NCI-H1417 treated with DMSO at 0.1 percent for 48 hours (cell line): ENCODE measurements around the gene CCDC51.
"Not testable (repeated sequence)": the region's sequence is repeated elsewhere in the genome, so short reads cannot be mapped to it uniquely, and the experiment has no call there.

Experiments used
- DNase-seq: peaks from one replicate; lab custom pipeline; 2025; lab: John Stamatoyannopoulos, UW

The CCDC51 gene

DNA sequence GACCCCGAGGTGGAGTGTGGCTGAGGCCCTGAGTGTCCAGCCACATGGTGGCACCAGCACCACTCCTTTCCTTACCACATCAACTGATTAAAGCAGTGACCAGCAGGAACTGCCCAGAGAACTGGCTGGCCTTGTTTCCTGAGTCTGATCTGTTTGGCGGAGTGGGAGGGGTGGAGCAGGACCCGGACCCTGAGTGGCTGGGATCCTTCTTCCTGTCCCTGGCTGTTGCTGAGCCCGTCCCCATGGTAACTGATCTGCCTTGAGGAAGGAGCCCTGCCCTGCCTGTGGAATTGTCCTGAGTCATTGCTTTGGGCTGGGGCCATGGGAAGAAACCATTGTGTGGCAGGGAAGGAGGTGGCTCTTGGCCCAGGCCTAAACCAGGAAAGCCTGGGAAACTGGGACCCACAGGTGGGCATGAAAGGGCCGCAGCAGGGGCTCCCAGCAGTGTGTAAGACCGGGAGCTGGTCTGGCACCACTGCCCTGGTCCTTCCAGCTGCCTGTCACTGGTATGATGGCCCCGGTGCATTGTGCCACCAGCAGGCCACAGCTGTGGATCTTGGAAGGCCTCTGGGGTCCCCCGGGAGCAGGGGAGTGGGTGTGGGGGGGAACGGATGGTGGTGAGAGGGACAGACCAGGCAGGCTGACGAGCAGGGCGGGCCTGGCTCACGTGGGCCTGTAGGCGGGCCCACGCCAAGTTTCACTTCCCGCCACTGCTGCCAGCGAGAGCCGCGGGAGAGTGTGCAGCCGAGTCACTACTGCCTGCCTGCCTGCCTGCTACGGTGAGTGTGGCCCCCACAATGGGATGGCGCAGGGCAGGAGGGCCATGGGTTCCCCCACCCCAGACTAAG lies 25.8 kb upstream of the CCDC51 start:
- peak; percentile 34 for DNase-seq

DNA sequence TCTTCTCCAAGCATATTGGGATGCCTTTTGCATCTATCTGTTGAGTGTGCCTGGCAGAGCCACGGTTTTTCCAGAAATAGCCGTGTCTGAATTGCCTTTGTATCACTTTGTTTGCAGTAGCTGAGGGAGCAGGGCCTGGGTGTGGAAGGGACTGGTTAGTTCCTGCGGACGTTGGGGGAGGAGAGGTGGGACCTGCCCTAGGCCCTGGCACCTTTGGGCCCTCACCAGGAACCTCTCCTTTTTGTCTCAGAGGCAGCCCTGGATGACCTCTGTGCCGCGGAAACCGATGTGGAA lies 25.3 kb upstream of the CCDC51 start:
- no peak for DNase-seq

DNA sequence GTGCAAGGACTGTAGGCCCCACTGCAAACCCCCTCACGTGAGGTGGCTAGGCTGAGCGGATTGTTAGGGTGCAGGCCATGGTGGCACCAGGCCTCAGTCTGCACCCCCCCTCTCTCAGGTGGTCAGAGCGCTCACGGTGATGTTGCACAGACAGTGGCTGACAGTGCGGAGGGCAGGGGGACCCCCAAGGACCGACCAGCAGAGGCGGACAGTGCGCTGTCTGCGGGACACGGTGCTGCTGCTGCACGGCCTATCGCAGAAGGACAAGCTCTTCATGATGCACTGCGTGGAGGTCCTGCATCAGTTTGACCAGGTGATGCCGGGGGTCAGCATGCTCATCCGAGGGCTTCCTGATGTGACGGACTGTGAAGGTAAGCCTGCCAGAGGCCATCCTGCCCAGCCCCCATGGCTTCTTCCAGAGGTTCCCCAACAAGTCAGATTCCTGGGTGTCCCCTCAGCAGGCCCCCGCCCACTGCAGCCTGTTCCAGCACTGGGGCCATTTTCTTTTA lies 24.8 kb upstream of the CCDC51 start:
- DNase-seq: no peak

DNA sequence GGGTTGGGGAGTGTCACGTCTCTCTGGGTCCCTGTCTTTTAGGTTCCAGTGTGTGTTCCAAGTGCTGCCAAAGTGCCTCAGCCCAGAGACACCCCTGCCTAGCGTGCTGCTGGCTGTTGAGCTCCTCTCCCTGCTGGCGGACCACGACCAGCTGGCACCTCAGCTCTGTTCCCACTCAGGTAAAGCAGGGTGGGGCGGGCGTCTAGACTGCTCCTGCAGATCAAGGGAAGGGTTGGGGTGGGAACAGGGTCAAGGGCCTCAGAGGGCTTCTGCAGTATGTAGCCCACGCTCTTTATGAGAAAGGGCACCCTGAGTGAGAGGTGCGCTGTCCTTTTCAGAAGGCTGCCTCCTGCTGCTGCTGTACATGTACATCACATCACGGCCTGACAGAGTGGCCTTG lies 23.8 kb upstream of the CCDC51 start:
- DNase-seq: no peak

DNA sequence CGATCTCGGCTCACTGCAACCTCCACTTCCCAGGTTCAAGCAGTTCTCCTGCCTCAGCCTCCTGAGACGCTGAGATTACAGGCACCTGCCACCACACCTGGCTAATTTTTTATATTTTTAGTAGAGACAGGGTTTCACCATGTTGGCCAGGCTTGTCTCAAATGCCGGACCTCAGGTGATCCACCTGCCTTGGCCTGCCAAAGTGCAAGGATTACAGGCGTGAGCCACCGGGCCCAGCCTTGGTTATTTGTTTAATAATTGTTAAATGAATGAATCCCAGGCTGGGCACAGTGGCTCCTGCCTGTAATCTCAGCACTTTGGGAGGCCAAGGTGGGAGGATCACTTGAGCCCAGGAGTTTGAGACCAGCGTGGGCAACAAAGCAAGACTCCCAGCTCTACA lies 21.8 kb upstream of the CCDC51 start:
- not testable (repeated sequence) for DNase-seq

DNA sequence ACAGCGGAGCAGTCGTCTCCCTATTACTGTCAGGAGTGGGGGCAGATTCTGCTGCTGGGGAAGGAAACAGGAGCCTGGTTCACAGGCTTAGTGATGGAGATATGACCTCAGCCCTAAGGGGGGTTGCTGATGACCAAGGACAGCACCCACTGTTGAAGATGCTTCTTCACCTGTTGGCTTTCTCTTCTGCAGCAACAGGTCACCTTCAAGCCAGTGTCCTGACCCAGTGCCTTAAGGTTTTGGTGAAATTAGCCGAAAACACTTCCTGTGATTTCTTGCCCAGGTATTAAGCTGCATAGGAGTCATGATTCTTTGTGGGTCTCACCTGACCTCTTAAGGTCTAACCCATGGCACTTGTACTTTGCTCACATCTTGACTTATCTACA lies 20.6 kb upstream of the CCDC51 start:
- no peak for DNase-seq

DNA sequence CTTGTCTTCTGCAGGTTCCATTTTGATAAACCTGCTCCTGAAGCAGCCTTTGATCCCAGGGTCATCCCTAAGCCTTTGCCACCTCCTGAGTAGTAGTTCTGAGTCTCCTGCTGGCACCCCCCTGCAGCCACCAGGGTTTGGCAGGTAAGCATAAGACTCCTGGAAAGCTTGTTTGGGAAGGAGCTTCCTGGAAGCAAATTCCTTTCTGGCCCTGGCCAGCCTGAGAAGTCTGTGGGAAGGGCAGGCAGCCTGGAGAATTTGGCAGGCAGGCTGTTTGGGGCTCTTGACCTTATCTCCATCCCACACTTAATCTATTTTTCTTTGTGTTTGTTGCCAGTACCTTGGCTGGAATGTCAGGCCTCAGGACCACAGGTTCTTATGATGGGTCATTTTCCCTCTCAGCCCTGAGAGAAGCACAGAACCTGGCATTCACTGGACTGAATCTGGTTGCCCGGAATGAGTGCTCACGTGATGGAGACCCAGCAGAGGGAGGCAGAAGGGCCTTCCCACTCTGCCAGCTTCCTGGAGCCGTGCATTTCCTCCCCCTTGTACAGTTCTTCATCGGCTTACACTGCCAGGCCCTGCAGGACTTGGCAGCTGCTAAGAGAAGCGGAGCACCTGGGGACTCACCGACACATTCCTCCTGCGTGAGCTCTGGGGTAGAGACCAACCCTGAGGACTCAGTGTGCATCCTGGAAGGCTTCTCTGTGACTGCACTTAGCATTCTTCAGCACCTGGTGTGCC lies 20.0 kb upstream of the CCDC51 start:
- no peak for DNase-seq

DNA sequence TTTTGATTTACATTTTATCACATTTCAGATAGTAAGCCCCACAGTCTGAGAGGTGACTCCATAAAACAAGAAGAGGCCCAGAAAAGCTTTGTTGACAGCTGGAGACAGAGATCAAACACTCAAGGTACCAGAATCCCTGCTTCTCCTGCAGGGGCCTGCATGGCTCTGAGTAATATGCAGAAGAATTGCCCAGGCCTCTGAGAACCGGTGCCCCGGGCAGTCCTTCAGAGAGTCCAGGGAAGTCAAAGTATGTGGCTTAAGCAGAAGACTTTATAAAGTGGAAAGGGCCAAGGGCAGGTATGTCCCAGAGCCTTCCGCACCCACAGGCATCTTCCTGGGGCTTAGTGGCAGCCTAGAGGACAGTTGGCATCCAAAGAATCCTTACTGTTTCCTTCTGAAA lies 19.4 kb upstream of the CCDC51 start:
- DNase-seq: no peak

DNA sequence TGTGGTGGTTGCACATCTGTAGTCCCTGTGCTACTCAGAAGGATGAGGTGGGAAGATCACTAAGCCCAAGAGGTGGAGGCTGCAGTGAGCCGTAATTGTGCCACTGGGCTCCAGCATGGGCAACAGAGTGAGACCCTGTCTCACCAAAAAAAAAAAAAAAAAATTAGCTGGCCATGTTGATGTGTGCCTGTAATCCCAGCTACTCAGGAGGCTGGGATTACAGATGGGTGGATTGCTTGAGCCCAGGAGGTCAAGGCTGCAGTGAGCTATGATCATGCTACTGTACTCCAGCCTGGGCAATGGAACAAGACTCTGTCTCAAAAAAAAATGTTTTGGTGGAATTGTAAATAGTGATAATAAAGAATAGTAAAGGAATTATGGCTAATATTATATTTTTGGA lies 16.5 kb upstream of the CCDC51 start:
- DNase-seq: no peak

DNA sequence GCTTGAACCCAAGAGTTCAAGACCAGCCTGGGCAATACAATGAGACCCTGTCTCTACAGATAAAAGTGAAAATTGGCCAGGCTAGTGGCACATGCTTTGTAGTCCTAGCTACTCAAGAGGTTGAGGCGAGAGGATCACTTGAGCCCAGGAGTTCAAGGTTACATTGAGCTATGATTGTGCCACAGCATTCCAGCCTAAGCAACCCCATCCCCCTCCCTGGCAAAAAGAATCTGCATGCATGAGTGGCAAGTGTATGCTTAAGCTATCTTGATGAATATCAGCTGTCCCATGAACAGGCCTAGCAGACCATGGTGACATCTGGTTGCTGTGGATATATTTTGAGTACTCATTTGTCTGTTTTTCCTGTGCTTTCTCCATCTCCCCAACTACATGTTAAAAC lies 11.4 kb upstream of the CCDC51 start:
- DNase-seq: no peak

DNA sequence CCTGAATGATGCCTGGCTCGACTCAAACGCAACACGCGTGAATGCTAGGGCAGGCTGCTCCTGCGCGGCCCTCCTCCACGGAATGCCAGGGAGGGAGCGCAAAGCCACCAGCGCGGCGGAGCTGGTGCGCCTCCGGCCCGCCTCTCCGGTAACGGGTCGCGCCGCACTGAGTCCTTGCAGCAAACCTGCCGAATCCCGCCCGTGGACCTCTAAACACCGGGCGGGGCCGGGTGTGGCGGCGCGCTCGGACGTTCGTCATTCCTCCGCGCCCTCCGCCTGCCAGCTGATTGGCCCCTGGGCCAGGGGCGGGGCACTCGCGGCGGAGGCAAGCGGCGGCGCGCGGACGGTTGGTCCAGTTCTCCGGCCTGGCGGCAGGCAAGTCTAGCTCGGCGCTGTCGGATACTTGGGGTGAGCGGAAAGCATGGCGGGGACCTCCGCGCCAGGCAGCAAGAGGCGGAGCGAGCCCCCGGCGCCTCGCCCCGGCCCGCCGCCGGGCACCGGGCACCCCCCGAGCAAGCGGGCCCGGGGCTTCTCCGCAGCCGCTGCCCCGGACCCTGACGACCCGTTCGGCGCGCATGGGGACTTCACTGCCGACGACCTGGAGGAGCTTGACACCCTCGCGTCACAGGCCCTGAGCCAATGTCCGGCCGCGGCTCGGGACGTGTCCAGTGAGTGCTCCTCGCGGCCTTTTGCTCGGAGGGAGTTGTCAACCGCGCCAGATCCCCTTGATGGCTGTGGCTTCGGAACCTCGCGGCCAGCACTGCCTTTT lies 6.7 kb upstream of the CCDC51 start, which contains the start of gene ATRIP:
TSS of gene ATRIP (plus strand) at position 313 of the 769 bp plus-strand sequence. CDS start at position 422, 109 bp downstream.
- DNase-seq: no peak

DNA sequence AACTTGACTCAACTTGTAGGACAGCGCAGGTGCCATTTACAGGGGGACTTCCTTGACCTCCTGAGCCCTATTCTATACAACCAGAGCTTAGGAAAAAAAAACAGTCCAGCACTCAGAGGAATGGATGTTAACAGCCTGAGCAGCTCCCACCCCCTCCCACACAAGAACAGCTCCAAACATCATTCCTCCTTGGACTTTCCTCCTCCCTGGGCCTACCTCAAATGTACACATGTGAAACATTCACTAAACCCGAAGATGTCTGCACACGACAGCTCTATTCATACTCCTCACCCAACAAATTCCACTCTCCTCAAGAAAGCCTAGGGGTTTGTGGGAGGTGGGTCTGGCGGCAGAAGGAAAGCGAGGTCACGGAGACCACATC lies 6.1 kb upstream of the CCDC51 start:
- DNase-seq: no peak

DNA sequence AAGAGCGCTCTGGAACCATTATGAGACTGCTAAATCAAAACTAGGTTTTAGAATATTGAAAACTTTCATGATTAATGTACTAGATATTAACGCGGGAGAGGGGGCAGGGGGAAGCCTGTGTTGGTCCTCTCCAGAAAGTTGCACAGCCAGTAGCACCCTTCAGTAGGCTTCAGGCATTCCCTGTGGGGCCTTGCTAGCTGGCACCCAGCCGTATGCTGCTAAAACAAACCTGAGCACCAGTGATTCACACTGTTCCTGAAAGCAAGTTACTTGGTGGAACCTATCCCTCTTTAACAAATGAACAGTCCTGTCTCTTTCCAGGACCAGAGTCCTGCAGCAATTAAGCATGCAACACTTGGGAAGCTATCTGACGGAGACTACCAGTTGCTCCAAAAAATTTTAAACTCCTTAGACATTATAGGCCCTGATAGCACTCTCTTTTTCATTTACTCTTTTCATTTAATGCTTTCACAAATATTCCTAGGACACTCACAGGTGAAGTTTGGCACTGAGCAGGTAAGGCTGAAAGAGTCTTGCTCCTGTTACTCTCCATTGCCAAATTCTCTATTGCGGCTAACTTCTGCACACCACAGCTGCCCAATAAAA lies 5.5 kb upstream of the CCDC51 start:
- no peak for DNase-seq

DNA sequence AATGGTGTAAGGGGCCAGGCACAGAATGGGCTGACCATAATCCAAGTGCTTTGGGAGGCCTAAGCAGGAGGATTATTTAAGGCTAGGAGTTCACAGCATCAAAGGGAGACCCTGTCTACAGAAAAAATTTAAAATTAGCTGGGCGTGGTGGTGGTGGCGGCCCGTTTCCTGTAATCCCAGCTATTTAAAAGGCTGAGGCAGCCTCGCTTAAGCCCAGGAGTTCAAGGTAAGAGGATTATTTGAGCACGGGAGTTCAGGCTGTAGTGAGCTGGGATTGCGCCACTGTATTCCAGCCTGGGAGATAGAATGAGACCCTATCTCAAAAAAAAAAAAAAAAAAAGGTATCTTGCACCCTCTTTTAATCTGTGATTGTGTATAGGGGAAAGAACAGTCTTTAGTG lies 2.0 kb upstream of the CCDC51 start:
- DNase-seq: no peak

DNA sequence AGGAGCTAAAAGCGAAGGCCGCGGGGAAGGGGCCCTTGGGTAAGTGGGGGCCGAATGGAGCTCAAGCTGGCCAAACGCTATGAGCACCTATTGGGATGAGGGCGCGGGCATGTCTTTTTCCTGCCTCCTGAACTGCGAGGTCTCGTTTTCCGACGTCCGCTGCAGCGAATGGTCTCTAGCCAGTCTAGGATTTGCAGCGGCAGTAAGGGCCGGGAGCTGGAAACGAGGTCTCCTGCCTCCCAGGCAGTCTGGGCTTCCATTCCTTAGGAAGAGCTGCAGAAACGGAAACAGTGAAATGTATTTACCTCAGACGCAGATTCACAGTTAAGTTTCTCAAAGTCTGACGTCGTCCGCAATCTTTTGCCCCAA lies 655 bp upstream of the CCDC51 start:
- DNase-seq: no peak

DNA sequence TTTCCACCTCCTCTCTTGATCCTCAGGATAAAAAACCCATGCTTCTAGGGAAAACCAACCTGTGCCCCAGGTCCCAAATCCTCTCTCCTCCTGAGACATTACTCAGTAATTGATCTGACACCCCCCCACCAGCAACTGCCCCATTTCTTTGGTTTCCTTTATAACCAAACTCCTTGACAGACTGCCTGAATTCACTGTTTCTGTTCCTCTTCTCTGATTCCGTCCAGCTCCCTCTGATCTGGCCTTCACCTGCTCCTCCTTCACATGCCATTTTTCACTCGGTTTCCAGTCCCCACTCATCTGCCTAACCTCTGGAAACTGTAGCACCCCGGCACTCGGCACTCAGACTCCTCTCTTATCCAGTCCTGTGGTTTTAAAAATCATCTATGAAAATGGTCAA lies 2.1 kb downstream of the CCDC51 start:
- no peak for DNase-seq

DNA sequence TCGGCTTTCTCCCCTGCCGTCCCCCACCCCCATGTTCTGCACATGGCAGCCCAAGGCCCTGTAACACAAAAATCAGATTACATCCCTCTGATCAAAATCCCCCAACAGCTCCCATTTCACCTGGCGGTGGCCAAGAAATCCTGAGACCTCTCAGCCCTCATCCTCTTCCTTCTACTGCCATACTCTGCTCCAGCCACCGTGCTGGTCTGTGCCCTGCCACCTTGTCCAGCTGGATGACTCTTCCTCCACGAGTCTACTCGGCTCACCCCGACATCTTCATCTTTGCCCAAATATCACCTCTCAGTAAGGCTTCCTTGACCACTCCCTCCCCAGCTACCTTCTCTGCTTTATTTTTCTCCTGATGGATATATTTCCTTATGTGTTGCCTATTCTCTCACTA lies 3.1 kb downstream of the CCDC51 start:
- no peak for DNase-seq

DNA sequence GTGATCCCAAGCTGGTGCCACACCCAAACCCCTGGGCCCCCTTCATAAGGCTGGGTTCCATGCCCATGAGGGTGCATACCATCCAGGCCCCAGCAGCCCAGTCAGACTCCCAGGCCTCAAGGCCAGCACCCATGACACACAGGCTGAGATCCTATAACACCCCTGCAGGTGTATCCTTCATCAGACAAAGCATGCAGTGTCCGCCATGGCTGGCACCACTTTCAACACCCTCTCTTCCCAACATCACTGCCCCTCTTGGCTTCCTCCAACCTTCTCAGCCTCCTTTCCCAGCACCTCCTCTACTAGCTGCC lies 3.5 kb downstream of the CCDC51 start:
- DNase-seq: no peak

DNA sequence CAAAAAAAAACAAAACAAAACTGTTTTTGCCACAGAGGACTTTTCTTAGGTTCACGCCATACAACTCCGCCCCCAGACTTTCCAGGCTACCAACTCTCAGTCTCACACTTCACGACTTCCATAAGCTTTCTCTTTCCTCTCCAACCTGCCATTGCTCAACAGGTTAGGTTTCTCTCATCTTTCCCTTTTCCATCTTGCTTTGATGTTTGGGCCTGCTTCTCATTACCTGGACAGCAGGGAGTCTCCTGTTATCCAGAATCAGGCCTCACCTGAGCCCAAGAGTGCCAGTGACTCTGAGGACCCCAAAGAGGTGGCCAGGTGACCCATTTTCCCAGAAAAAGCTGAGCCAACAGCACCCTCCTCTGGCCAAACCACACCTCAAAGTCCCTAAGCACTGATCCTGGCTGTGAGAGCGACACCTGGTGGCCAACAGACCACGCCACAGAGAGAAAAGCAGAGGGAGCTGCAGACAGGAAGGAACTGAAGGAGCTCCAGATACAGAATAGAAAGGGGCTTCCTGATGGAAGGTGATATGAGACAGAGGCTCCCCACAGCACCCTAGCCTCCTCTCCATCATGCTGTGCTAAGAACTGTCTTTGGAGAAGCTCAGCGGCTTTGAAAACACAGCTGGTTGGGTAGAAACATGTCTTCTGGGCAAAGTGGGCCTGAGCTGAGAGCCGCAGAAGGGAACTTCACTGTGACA lies 4.0 kb downstream of the CCDC51 start:
- no peak for DNase-seq

DNA sequence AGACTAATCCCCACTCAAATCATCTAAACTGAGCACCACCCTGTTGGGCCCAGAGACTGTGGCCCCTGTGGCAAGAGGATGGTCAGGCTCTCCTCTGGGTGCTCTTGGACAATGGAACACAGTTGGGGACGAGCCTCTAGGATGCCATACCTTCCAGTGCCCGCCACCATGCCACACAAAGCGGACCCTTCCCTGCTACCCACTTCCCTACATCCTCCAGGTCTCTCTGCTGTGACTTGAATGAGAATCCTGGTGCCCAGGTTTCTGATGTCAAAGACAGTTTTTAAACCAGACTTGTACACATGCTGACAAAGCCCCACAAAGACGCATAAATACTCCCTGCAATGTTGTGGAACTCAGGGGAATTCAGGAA lies 4.7 kb downstream of the CCDC51 start:
- no peak for DNase-seq

DNA sequence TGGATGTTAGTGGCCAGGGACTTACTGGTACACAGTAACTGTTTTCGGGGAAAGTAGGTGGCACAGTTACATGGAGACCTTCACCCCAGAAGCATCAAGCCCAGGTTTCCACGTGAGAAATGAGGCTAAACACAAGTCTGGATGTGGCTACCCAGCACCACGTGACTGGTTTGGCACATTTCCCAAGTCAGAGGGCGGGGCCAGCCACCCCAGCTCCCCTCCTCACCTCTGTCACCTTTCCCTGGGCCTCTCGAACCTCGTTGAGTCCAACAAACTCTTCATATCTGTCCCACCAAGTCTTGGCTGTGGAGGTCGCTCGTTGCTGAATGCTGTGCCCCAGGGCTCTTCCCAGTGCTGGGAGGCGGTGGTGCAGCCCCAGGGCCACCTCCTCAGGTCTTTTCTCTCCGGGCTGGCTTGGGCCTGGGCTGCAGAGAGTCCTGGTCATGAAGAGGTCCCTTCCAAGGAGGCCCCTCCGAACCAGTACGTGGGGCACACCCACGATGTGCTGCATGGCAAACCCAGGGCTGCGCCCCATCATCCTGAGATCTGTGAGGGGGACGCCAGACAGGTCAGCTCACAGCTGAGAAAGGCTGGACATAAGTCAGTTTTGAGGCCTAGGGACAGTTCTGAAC lies 5.2 kb downstream of the CCDC51 start:
- no peak for DNase-seq
